ENCODE measurements around the gene JPH3. TPM values are rescaled to one million over a fixed set of nuclear protein-coding genes. Genes with fewer than 3 reads are reported as not detected.

The JPH3 gene
- total RNA-seq, 1 experiment from 2014 or later = 32.7 TPM

DNA sequence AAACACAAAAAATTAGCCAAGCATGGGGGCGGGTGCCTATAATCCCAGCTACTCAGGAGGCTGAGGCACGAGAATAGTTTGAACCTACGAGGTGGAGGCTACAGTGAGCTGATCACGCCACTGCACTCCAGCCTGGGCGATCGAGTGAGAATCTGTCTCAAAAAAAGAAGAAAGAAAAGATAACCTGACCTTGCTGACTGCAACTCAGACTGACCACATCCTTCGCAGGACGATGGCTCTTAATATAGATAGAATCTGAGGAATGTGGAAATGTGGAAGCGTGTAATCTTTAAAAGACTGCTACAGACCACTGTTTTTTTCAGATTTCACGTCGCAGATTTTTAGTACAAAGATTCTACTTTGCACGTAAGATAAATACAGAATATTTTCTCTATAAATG, 125.7 kb downstream of the JPH3 start:
- no peak overlapping the region for H3K18ac ChIP-seq (ENCODE audit: insufficient read length, low read depth, low read length)
- H3K4ac ChIP-seq (ENCODE audit: low read depth, low read length) = no peak overlapping the region
- DNase-seq = no peak
- no peaks in the 10 kb centered on the region for H4K20me1 ChIP-seq (ENCODE audit: control insufficient read depth, insufficient read depth, insufficient read length)
- peaks cover 2% of the 10 kb centered on the region; the same call in 1 of the 2 replicates for H3K79me2 ChIP-seq (ENCODE audit: insufficient read depth, low read length)
- H4K8ac ChIP-seq (replicated peaks; ENCODE audit: insufficient read length, low read depth, low read length) = no peak overlapping the region
- H3K9me3 ChIP-seq (ENCODE audit: control insufficient read depth, low read depth, low read length) = no peaks in the 10 kb centered on the region
- H4K91ac ChIP-seq (ENCODE audit: insufficient read length, low read depth, low read length) = no peak overlapping the region
- no peak overlapping the region for H2AFZ ChIP-seq (ENCODE audit: low read length)
- Mint-ChIP-seq H3K4me3 (no peak overlapping the region), H3K27ac (no peak overlapping the region), H3K36me3 (ENCODE audit: insufficient read depth in 1 of 3, low read depth in 3 of 3) (peaks cover 33 to 81% (median 72%) of the 10 kb centered on the region in 3 experiments), H3K27me3 (ENCODE audit: low read depth) (no peaks in the 10 kb centered on the region), H3K9me3 (no peaks in the 10 kb centered on the region), H3K4me1 (no peaks in the 10 kb centered on the region)
- no peak overlapping the region for H3K56ac ChIP-seq (ENCODE audit: insufficient read length, low read depth, low read length)
- H3K4me2 ChIP-seq (ENCODE audit: insufficient read depth, insufficient read length, low read length) = no peak overlapping the region
- H2AK5ac ChIP-seq (ENCODE audit: insufficient read length, low read length) = no peak overlapping the region
- H4K5ac ChIP-seq (ENCODE audit: insufficient read length, low read depth, low read length) = no peak overlapping the region
- no peak overlapping the region for H2BK5ac ChIP-seq (ENCODE audit: insufficient read length, low read length)
- no peaks in the 10 kb centered on the region for H3K79me1 ChIP-seq (ENCODE audit: insufficient read depth, low read depth, low read length, poor library complexity, severe bottlenecking)
- H3K23ac ChIP-seq (ENCODE audit: insufficient read length, low read depth, low read length) = no peak overlapping the region
- no peak overlapping the region for H3K9ac ChIP-seq (ENCODE audit: extremely low read depth, insufficient read length, low read length)
- H3T11ph ChIP-seq (ENCODE audit: low read length) = no peak overlapping the region
- no peak overlapping the region for H2BK12ac ChIP-seq (ENCODE audit: insufficient read length, low read depth, low read length)
- no peak for TF ChIP-seq CTCF (conservative IDR thresholded peaks at IDR 0.05)
- H3K14ac ChIP-seq (ENCODE audit: insufficient read depth, low read length) = no peak overlapping the region
- no peak overlapping the region for H2BK15ac ChIP-seq (ENCODE audit: low read depth, low read length)
- H3K27me3 ChIP-seq (ENCODE audit: insufficient read depth, low read length) = no peaks in the 10 kb centered on the region
- H3K23me2 ChIP-seq (ENCODE audit: insufficient read length, low read depth, low read length, poor library complexity, severe bottlenecking) = no peaks in the 10 kb centered on the region
- no peaks in the 10 kb centered on the region for H3K4me1 ChIP-seq (ENCODE audit: insufficient read depth, low read length)
- no peak overlapping the region for H2BK20ac ChIP-seq (ENCODE audit: low read depth, low read length, poor library complexity, severe bottlenecking)
- no CpG with 5 or more reads among the region's 12 CpGs for WGBS (ENCODE audit: extremely low coverage, insufficient read length, low lambda C conversion rate)
- no peak overlapping the region for H2BK120ac ChIP-seq (ENCODE audit: low read depth, low read length, poor library complexity, severe bottlenecking)
- H3K27ac ChIP-seq (ENCODE audit: insufficient read length, low read depth, low read length) = no peak overlapping the region

Measured in H9 (cell line).